ENCODE measurements around the gene CTDP1.

Gene CTDP1

GRCh38 chr18:79637921-79638909, 41.4 kb upstream of the CTDP1 start:
- Histone ChIP-seq H3K9me2 (replicated peaks; ENCODE audit: insufficient read depth, low read length) (no peaks in the 10 kb centered on the region), H3K9me3 (replicated peaks; ENCODE audit: insufficient read depth, low read length) (no peaks in the 10 kb centered on the region), H3K4me1 (ENCODE audit: low read length) (no peaks in the 10 kb centered on the region), H4K20me1 (ENCODE audit: insufficient read depth, low read length) (no peaks in the 10 kb centered on the region), H3K4me2 (ENCODE audit: low read depth, low read length) (no peak overlapping the region), H3K27me3 (replicated peaks; ENCODE audit: insufficient read depth, low read length) (no peaks in the 10 kb centered on the region), H3K9ac (ENCODE audit: low read length) (no peak overlapping the region), H3K36me3 (replicated peaks; ENCODE audit: insufficient read depth, low read length) (no peaks in the 10 kb centered on the region), H3K4me3 (ENCODE audit: low read length) (no peak overlapping the region), H2AFZ (ENCODE audit: low read length) (no peak overlapping the region), H3K79me2 (ENCODE audit: low read length) (no peaks in the 10 kb centered on the region), H3F3A (ENCODE audit: insufficient read depth, low read length) (no peaks in the 10 kb centered on the region), H3K27ac (ENCODE audit: low read length) (no peak overlapping the region)
- no peak for DNase-seq
- TF ChIP-seq EZH2phosphoT487 (IDR thresholded peaks at IDR 0.05; ENCODE audit: low read length) (no peak), EZH2 (optimal IDR thresholded peaks at IDR 0.05; ENCODE audit: low read depth, low read length) (no peak), CTCF (IDR thresholded peaks at IDR 0.05; ENCODE audit: low read length) (no peak)

DNA sequence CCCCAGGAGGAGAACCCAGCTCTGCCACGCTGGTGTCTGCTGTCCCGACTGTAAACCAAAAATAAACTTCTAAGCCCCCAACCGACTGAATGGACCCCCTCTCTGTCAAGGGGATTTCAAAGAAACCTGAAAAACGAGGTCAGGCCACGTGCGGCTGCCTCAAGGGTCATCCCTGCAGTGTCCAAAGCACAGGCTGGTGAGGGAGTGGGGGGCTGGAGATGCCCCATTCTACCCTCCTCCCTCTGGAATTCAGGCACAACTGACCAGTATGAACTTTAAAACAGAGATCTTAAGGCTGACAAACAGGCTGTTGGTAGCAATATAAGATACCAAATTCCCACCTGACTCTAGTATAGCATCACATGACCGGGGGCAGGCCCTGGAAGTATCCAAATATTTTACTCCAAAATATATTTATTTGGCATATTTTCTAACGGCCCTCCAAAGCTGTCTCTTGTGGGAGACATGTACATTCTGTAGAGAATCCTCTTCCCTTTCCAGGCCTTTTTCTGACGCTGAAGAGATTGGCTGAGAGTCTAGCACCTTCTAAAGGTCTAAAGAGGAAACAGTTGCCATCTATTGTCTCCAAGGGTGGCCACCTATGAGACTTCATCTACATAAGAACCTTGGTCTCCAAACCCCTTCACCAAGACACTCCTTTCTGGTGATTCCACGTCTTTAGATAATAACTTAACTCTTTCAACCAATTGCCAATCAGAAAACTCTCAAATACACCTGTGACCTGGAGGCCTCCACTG, 40.4 kb upstream of the CTDP1 start:
- Histone ChIP-seq H3F3A (ENCODE audit: insufficient read depth, low read length) (no peaks in the 10 kb centered on the region), H3K4me2 (ENCODE audit: low read depth, low read length) (no peak overlapping the region), H3K4me3 (ENCODE audit: low read length) (no peak overlapping the region), H3K9me2 (replicated peaks; ENCODE audit: insufficient read depth, low read length) (no peaks in the 10 kb centered on the region), H3K9me3 (replicated peaks; ENCODE audit: insufficient read depth, low read length) (no peaks in the 10 kb centered on the region), H3K9ac (ENCODE audit: low read length) (no peak overlapping the region), H3K79me2 (ENCODE audit: low read length) (no peaks in the 10 kb centered on the region), H3K27me3 (replicated peaks; ENCODE audit: insufficient read depth, low read length) (no peaks in the 10 kb centered on the region), H4K20me1 (ENCODE audit: insufficient read depth, low read length) (no peaks in the 10 kb centered on the region), H3K27ac (ENCODE audit: low read length) (no peak overlapping the region), H3K4me1 (ENCODE audit: low read length) (no peaks in the 10 kb centered on the region), H2AFZ (ENCODE audit: low read length) (no peak overlapping the region), H3K36me3 (replicated peaks; ENCODE audit: insufficient read depth, low read length) (no peaks in the 10 kb centered on the region)
- DNase-seq, result no peak
- TF ChIP-seq EZH2 (optimal IDR thresholded peaks at IDR 0.05; ENCODE audit: low read depth, low read length), result no peak
- TF ChIP-seq CTCF (IDR thresholded peaks at IDR 0.05; ENCODE audit: low read length), result no peak
- no peak for TF ChIP-seq EZH2phosphoT487 (IDR thresholded peaks at IDR 0.05; ENCODE audit: low read length)

DNA sequence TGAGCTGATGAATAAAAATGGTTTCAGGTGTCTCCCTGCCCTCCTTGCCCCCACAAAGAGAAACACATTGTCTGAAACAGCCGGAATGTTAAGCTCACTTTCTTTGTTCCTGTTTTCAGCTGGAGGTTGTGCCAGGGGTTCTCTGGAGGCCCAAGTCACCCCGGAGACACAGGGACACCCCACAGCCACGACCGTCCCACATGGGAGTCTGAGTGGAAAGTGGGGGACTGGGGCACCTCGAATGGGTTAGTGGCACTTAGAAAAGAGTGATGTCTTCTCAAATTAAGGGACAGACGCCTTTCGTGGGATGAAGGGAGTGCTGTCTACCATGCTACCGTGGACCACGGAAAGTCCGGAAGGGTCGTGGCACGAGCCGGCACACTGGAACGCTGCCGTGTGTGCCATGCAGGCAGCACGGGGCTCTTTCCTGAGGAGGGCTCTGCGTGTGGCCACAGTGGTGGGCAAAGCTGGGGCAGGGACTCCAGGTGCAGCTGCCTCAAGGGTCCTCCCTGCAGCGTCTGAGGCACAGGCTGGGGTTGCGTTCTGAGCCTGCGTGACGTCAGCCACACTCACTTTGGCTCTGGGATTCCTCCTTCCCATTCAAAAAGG, 39.4 kb upstream of the CTDP1 start:
- no peak overlapping the region for H3K4me2 ChIP-seq (ENCODE audit: low read depth, low read length)
- no peaks in the 10 kb centered on the region for H3K79me2 ChIP-seq (ENCODE audit: low read length)
- H3K4me1 ChIP-seq (ENCODE audit: low read length), result 0 out of 2 replicates have a peak, but pooled peaks cover 2% of the 10 kb centered on the region
- H3K4me3 ChIP-seq (ENCODE audit: low read length), result no peak overlapping the region
- no peaks in the 10 kb centered on the region for H4K20me1 ChIP-seq (ENCODE audit: insufficient read depth, low read length)
- no peak overlapping the region for H2AFZ ChIP-seq (ENCODE audit: low read length)
- TF ChIP-seq EZH2phosphoT487 (IDR thresholded peaks at IDR 0.05; ENCODE audit: low read length) (no peak), EZH2 (optimal IDR thresholded peaks at IDR 0.05; ENCODE audit: low read depth, low read length) (no peak), CTCF (IDR thresholded peaks at IDR 0.05; ENCODE audit: low read length) (no peak)
- H3K27me3 ChIP-seq (replicated peaks; ENCODE audit: insufficient read depth, low read length), result no peaks in the 10 kb centered on the region
- no peaks in the 10 kb centered on the region for H3F3A ChIP-seq (ENCODE audit: insufficient read depth, low read length)
- no peak overlapping the region for H3K27ac ChIP-seq (ENCODE audit: low read length)
- H3K9ac ChIP-seq (ENCODE audit: low read length), result no peak overlapping the region
- no peaks in the 10 kb centered on the region for H3K9me2 ChIP-seq (replicated peaks; ENCODE audit: insufficient read depth, low read length)
- no peak for DNase-seq
- H3K9me3 ChIP-seq (replicated peaks; ENCODE audit: insufficient read depth, low read length), result no peaks in the 10 kb centered on the region
- no peaks in the 10 kb centered on the region for H3K36me3 ChIP-seq (replicated peaks; ENCODE audit: insufficient read depth, low read length)

All from MM.1S (cell line).